Keratinocyte (primary cell): Measurements from ENCODE around the gene IFNG-AS1.

Experiments
- EZH2 ChIP-seq: IDR thresholded peaks from one replicate; pipeline ENCODE4 v1.6.1; 2012; ENCODE audit warnings: inconsistent platforms, mild to moderate bottlenecking, low read length, moderate library complexity
- TF ChIP-seq, protein P1 (sequence below), 3 experiments: IDR thresholded peaks in 1 of 3; conservative IDR thresholded peaks in 1 of 3; optimal IDR thresholded peaks in 1 of 3; 2 replicates in 2 of 3; 3 replicates in 1 of 3; pipeline versions ENCODE3 to v1.5.1; 2011; ENCODE audit warnings: low read length in 3 of 3, mild to moderate bottlenecking in 3 of 3, moderate library complexity in 2 of 3, control low read depth in 1 of 3, inconsistent platforms in 1 of 3; ENCODE audit not compliant: insufficient read depth in 2 of 3; ENCODE audit errors: extremely low read depth in 1 of 3

- TF ChIP-seq, protein P1, sequence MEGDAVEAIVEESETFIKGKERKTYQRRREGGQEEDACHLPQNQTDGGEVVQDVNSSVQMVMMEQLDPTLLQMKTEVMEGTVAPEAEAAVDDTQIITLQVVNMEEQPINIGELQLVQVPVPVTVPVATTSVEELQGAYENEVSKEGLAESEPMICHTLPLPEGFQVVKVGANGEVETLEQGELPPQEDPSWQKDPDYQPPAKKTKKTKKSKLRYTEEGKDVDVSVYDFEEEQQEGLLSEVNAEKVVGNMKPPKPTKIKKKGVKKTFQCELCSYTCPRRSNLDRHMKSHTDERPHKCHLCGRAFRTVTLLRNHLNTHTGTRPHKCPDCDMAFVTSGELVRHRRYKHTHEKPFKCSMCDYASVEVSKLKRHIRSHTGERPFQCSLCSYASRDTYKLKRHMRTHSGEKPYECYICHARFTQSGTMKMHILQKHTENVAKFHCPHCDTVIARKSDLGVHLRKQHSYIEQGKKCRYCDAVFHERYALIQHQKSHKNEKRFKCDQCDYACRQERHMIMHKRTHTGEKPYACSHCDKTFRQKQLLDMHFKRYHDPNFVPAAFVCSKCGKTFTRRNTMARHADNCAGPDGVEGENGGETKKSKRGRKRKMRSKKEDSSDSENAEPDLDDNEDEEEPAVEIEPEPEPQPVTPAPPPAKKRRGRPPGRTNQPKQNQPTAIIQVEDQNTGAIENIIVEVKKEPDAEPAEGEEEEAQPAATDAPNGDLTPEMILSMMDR (optimal IDR thresholded peaks at IDR 0.05 in 1 of 3, IDR thresholded peaks at IDR 0.05 in 1 of 3, conservative IDR thresholded peaks at IDR 0.05 in 1 of 3; ENCODE audit: extremely low read depth in 1 of 3, insufficient read depth in 2 of 3, low read length in 3 of 3): no peak
- TF ChIP-seq EZH2: no peak
Observed at GRCh38 chr12:67996347-67996746, 7.1 kb downstream of the IFNG-AS1 start.
